Measurements from ENCODE around the gene DBF4. TPM values are rescaled to one million over a fixed set of nuclear protein-coding genes. Genes with fewer than 3 reads are reported as not detected.

The DBF4 gene
- total RNA-seq = 12.2 and 13.7 TPM in 2 replicates

GRCh38 chr7:87876040-87876868 lies at the start of gene DBF4, which contains the start of gene SLC25A40:
TSS of gene DBF4 (plus strand) at chr7:87876493. CDS start at chr7:87876733, 240 bp downstream.
TSS of gene SLC25A40 (minus strand) at chr7:87876360. CDS start at chr7:87858727, 17,633 bp downstream.

GRCh38 chr7:87933953-87934698 lies 57.8 kb downstream of the DBF4 start, which contains the start of gene ADAM22:
TSS of gene ADAM22 (plus strand) at chr7:87934251. CDS start at chr7:87934466, 215 bp downstream.

Other genes starting within 250 kb of the DBF4 start
- gene RUNDC3B, start 248.1 kb upstream of the DBF4 start, total RNA-seq = 0.14 and 0.34 TPM in 2 replicates
- 3.4 and 8.8 TPM in 2 replicates for gene SLC25A40, start 133 bp upstream of the DBF4 start, total RNA-seq
- under 0.01 and 0.07 TPM in 2 replicates for gene ADAM22, start 57.8 kb downstream of the DBF4 start, total RNA-seq

All from nasal cavity respiratory epithelium epithelial cell of viscerocranial mucosa (primary cell).